SH-SY5Y (cell line): ENCODE results near the gene LY9.

Experiments used
- GATA2 ChIP-seq: IDR thresholded peaks from 2 replicates; pipeline ENCODE4 v1.6.1; 2011; ENCODE audit warnings: mild to moderate bottlenecking, low read depth, low read length
- GATA3 ChIP-seq: IDR thresholded peaks from 2 replicates; pipeline ENCODE4 v1.6.1; 2011; ENCODE audit warnings: low read depth, mild to moderate bottlenecking, low read length, moderate library complexity

DNA sequence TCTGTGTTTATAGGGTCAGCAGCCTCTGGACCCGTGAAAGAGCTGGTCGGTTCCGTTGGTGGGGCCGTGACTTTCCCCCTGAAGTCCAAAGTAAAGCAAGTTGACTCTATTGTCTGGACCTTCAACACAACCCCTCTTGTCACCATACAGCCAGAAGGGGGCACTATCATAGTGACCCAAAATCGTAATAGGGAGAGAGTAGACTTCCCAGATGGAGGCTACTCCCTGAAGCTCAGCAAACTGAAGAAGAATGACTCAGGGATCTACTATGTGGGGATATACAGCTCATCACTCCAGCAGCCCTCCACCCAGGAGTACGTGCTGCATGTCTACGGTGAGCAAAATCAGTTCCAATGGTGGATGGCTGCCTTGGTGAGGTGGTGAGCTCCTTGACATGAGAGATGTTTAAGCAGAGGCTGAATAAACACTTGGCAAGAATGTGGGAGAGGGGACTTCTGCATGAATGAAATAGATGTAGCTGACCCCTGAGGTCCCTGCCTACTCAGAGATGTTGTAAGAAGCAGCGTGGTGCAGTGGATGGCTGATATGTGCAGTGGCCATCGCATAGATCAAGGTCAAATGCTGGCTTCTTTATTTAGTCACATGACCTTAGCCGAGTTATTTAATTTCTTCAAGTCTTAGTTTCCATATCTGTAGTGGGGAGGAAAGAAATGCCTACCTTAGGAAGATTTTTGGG, 47.6 kb upstream of the LY9 start:
- TF ChIP-seq GATA2 (no peak), GATA3 (no peak)
